Stimulated activated naive CD8-positive, alpha-beta T cell treated with anti-CD3 and anti-CD28 coated beads, Interleukin-15, Interleukin-2, amounts not matched to agents 100 ng/mL and 50 ng/mL, for 24 hours (primary cell): Measurements from ENCODE around the gene HOXD11.

Source experiments
- H3K27ac Mint-ChIP-seq: one replicate; pipeline ENCODE4 v1.8.0; 2021; ENCODE audit warnings: mild to moderate bottlenecking, mixed read lengths
- H3K27me3 Mint-ChIP-seq: one replicate; pipeline ENCODE4 v1.8.0; 2021; ENCODE audit warnings: mixed read lengths
- H3K36me3 Mint-ChIP-seq: one replicate; pipeline ENCODE4 v1.8.0; 2021; ENCODE audit warnings: low read depth, mixed read lengths
- H3K4me1 Mint-ChIP-seq: one replicate; pipeline ENCODE4 v1.8.0; 2021; ENCODE audit warnings: low read depth, mixed read lengths
- H3K4me3 Mint-ChIP-seq: one replicate; pipeline ENCODE4 v1.8.0; 2021; ENCODE audit warnings: mild to moderate bottlenecking, mixed read lengths
- H3K9me3 Mint-ChIP-seq: one replicate; pipeline ENCODE4 v1.8.0; 2021; ENCODE audit warnings: mixed read lengths

Gene HOXD11

GRCh38 chr2:176087330-176088047 lies 19.6 kb upstream of the HOXD11 start:
- no peak overlapping the region for H3K4me3 Mint-ChIP-seq
- H3K9me3 Mint-ChIP-seq, result peaks cover 4% of the 10 kb centered on the region
- peaks cover 93% of the 10 kb centered on the region for H3K27me3 Mint-ChIP-seq

DNA sequence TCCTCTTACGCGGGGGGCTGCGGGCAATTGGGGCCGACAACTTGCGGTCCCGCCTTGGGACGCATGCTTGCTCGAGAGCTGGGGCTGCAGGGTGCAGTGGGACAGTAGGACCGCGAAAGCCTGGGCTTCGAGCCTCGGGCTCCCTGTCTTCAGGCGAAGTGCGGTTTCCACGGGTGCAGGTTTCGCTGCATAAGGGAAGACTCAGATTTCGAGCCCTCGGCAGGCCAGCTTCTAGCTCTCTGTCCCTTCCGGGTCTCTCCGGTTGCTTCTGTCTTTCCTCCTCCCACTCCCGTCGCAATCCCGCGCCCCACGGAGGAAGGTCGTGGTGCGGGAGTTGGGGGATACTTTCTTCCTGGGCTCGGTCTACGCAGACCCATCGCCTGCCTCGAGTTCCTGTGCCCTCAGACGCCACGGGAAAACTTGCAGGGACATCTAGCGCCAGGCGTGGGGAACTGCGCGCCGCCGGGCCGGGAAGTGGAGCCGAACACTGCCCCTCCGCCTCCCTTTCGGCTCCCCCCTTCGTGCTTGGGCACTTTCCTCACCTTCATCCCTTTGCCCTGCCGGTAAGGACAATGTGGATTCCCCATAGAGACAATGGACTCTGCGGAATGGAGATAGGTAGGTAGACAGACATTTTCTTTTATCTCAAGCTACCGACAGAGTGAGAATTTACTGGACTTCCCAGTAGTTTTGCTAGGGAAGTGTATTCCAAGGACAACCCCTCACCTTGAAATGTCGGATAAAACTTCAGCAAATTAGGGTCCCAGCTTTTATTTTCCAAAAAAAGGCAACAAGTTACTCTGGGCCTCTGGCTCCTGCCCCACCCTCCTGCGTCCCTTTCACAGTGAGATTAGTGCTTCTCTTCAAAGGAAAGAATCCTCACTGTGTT lies 18.8 kb upstream of the HOXD11 start:
- H3K4me3 Mint-ChIP-seq, result peak overlapping the region; percentile 57
- peaks cover 4% of the 10 kb centered on the region for H3K9me3 Mint-ChIP-seq
- peaks cover 10% of the 10 kb centered on the region for H3K36me3 Mint-ChIP-seq
- peaks cover 12% of the 10 kb centered on the region for H3K4me1 Mint-ChIP-seq
- peaks cover 87% of the 10 kb centered on the region for H3K27me3 Mint-ChIP-seq
- no peak overlapping the region for H3K27ac Mint-ChIP-seq

More at GRCh38 chr2:176087330-176088047, 19.6 kb upstream of the HOXD11 start:
- H3K4me1 Mint-ChIP-seq, result peaks cover 12% of the 10 kb centered on the region
- H3K27ac Mint-ChIP-seq, result no peak overlapping the region
- H3K36me3 Mint-ChIP-seq, result peaks cover 14% of the 10 kb centered on the region

DNA sequence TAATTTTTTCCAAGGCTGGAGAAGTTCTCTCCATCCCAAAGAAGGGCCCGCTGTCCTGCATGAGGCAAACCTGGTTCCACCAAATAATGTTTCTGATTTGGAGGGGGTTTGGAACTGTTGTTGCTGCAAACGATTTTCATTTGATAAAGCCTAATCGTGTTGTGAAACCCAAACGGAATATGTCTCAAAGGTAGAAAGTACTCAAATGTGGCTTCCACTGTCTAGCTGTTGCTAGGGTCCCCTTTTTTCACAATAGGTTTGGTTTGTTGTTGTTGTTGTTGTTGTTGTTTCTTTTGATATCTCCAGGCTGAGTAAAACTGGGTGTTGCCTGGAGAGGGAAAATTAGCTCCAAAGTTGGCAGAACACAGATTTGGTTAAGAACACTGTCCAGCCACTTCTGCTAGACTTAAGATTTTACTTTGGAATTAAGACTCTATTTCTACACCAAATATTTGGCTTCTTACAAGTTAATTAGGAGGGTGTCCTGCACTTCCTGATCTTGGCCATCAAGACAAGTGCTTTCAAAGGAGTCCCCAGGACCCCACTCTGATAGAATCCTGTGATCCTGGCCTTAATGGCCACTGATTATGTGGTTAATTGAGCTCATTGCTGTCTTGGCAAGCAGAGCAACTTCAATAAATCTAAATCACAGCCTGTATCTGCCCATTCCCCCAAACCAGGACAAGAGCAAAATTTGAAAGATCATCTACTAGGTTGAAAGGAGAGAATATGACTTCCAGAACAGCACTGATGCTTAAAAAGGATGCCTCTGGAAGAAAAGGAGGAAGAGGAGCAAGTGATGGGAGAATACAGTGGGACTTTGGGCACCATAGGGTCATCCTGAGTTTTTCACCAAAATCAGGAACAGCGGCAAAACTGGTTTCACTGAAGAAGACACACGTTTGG lies 17.9 kb upstream of the HOXD11 start:
- no peak overlapping the region for H3K4me3 Mint-ChIP-seq
- peaks cover 4% of the 10 kb centered on the region for H3K9me3 Mint-ChIP-seq
- no peak overlapping the region for H3K27ac Mint-ChIP-seq
- H3K4me1 Mint-ChIP-seq, result peaks cover 19% of the 10 kb centered on the region
- H3K27me3 Mint-ChIP-seq, result peaks cover 87% of the 10 kb centered on the region
- H3K36me3 Mint-ChIP-seq, result peaks cover 10% of the 10 kb centered on the region

DNA sequence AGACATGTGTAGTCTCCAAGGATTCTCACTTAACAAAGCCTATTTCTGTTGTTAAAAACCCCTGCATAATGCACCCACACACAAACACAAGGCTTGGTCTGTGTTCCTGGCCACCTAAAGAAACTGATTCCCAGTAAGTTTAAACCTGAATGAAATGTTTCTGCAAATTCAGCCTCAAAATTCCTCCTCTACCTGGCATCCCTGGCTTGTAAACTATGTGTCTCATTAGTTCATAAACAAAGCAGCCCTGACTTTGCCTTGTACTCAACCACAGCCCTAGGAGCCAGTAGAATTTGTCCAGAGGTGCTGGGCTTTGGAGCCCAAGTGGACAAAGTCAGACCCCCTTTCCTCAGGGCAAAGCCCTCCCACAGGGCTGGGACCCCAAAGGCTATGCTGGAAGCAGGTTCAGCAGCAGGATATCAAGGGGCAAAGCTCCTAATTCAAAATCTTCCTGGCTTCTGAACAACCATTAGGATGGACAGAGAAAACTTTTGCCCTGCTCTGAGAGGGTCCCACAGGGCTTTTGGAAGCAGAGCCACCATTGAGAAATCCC lies 17.2 kb upstream of the HOXD11 start:
- peaks cover 19% of the 10 kb centered on the region for H3K4me1 Mint-ChIP-seq
- peaks cover 4% of the 10 kb centered on the region for H3K36me3 Mint-ChIP-seq
- no peak overlapping the region for H3K4me3 Mint-ChIP-seq
- H3K27ac Mint-ChIP-seq, result no peak overlapping the region
- peaks cover 87% of the 10 kb centered on the region for H3K27me3 Mint-ChIP-seq
- peaks cover 4% of the 10 kb centered on the region for H3K9me3 Mint-ChIP-seq

- Mint-ChIP-seq H3K27ac (no peak overlapping the region), H3K36me3 (peaks cover 4% of the 10 kb centered on the region), H3K4me1 (peaks cover 19% of the 10 kb centered on the region), H3K4me3 (no peak overlapping the region), H3K27me3 (peaks cover 87% of the 10 kb centered on the region), H3K9me3 (peaks cover 4% of the 10 kb centered on the region)
Observed at GRCh38 chr2:176090862-176091261, 16.2 kb upstream of the HOXD11 start.

DNA sequence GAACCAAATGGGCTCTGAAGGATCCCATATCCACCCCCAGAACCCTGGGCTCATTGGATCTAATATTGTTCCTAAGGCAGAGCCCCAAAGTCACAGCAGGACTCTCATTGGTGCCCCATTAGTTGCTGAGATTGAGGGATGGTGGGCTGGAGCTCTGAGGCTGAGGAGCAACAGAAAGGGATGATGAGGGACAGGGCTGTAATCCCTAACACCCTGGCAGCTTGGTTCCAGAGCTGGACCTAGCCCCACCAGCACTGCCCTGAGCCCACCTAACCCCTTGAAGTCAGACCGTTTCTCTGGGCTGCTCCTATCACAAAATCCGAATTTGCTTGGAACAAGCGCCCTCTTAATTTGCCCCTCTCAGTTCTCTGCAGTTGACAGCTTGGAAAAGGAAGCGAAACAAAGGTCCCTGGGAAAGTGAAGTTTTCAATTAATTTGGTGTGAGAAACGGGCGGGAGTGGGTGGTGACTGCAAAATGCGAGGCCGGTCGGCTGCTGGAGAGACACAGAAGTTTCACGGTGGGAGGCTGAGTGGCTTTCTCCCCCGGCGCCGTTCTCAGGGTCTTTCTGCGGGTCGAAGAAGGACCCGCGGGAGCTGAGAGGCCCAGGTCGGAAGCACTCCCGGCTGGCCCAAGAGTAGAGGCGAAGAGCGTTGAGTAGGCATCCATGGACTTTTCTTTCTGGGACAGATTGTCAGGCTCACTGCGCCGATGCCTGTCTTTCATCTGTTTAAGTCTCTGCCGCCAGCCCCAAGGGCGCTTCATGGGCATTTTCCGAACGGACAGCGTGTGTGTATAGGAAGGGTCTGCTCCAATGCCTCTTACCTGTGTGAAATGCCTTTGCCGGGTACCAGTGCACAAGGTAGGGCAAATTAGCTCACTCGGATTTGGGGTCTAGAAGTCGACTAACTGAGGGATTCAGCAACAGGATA lies 15.5 kb upstream of the HOXD11 start:
- Mint-ChIP-seq H3K27ac (peak overlapping the region; percentile 63), H3K36me3 (peaks cover 4% of the 10 kb centered on the region), H3K4me1 (peaks cover 23% of the 10 kb centered on the region), H3K9me3 (peaks cover 4% of the 10 kb centered on the region), H3K27me3 (peaks cover 90% of the 10 kb centered on the region), H3K4me3 (no peak overlapping the region)

GRCh38 chr2:176092270-176093144 lies 14.6 kb upstream of the HOXD11 start, which contains the start of gene HOXD13:
Gene HOXD13 (plus strand): TSS chr2:176092721. CDS start chr2:176092891, 170 bp downstream.
- peaks cover 30% of the 10 kb centered on the region for H3K4me1 Mint-ChIP-seq
- peak within 1 kb of the TSS; percentile 43 for H3K4me3 Mint-ChIP-seq
- peaks cover 4% of the 10 kb centered on the region for H3K36me3 Mint-ChIP-seq
- peaks cover 90% of the 10 kb centered on the region for H3K27me3 Mint-ChIP-seq
- peak within 1 kb of the TSS; percentile 63 for H3K27ac Mint-ChIP-seq
- H3K9me3 Mint-ChIP-seq, result no peaks in the 10 kb centered on the region

DNA sequence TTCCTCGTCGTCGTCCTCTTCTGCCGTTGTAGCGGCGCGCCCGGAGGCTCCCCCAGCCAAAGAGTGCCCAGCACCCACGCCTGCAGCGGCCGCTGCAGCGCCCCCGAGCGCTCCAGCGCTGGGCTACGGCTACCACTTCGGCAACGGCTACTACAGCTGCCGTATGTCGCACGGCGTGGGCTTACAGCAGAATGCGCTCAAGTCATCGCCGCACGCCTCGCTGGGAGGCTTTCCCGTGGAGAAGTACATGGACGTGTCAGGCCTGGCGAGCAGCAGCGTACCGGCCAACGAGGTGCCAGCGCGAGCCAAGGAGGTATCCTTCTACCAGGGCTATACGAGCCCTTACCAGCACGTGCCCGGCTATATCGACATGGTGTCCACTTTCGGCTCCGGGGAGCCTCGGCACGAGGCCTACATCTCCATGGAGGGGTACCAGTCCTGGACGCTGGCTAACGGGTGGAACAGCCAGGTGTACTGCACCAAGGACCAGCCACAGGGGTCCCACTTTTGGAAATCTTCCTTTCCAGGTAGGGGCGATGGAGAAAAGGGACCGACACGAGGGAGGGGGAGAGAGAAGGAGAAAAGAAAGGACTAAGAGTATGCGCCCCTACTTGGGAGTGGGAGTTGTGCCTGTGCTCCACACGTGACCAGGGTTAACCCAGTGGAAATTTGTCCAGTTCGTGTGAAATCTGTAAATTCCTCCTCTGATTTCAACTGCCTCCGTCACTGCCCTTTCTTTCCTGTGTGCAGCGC lies 13.8 kb upstream of the HOXD11 start:
- H3K36me3 Mint-ChIP-seq, result peaks cover 4% of the 10 kb centered on the region
- peaks cover 37% of the 10 kb centered on the region for H3K4me1 Mint-ChIP-seq
- H3K4me3 Mint-ChIP-seq, result peak overlapping the region; percentile 43
- H3K9me3 Mint-ChIP-seq, result no peaks in the 10 kb centered on the region
- H3K27ac Mint-ChIP-seq, result peak overlapping the region; percentile 36
- H3K27me3 Mint-ChIP-seq, result peaks cover 90% of the 10 kb centered on the region

GRCh38 chr2:176093898-176094249 lies 13.2 kb upstream of the HOXD11 start:
- Mint-ChIP-seq H3K4me3 (peak overlapping the region; percentile 32), H3K27me3 (peaks cover 90% of the 10 kb centered on the region), H3K27ac (peak overlapping the region; percentile 36), H3K36me3 (peaks cover 4% of the 10 kb centered on the region), H3K4me1 (peaks cover 37% of the 10 kb centered on the region), H3K9me3 (no peaks in the 10 kb centered on the region)

DNA sequence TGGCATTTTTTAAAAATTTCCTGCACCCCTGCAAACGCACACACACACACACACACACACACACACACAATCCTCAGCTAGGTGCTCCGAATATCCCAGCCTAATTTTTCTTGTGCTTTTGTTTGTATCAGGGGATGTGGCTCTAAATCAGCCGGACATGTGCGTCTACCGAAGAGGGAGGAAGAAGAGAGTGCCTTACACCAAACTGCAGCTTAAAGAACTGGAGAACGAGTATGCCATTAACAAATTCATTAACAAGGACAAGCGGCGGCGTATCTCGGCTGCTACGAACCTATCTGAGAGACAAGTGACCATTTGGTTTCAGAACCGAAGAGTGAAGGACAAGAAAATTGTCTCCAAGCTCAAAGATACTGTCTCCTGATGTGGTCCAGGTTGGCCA lies 12.7 kb upstream of the HOXD11 start:
- peaks cover 37% of the 10 kb centered on the region for H3K4me1 Mint-ChIP-seq
- no peak overlapping the region for H3K4me3 Mint-ChIP-seq
- H3K27me3 Mint-ChIP-seq, result peaks cover 90% of the 10 kb centered on the region
- H3K36me3 Mint-ChIP-seq, result peaks cover 4% of the 10 kb centered on the region
- H3K9me3 Mint-ChIP-seq, result no peaks in the 10 kb centered on the region
- no peak overlapping the region for H3K27ac Mint-ChIP-seq

DNA sequence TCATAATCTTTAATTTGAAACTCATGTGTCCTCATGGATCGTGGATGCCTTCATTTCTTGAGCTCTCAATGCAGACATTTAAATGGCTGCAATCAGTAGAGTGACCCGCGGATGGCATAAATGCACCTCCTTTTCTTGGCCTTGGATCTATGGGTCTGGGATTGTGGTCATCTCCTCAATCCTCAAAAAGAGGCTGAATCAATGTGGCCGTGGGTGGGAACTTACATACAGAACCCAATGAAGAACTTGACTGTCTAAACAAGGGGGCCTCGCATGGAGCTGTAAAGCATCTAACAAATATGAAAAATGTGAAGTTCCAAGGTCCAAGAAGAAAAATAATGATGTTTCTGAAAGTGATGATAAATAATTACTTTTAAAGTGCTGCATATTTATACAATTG lies 11.7 kb upstream of the HOXD11 start:
- Mint-ChIP-seq H3K4me3 (no peak overlapping the region), H3K27me3 (peaks cover 87% of the 10 kb centered on the region), H3K27ac (no peak overlapping the region), H3K36me3 (peaks cover 4% of the 10 kb centered on the region), H3K4me1 (peaks cover 37% of the 10 kb centered on the region), H3K9me3 (no peaks in the 10 kb centered on the region)

DNA sequence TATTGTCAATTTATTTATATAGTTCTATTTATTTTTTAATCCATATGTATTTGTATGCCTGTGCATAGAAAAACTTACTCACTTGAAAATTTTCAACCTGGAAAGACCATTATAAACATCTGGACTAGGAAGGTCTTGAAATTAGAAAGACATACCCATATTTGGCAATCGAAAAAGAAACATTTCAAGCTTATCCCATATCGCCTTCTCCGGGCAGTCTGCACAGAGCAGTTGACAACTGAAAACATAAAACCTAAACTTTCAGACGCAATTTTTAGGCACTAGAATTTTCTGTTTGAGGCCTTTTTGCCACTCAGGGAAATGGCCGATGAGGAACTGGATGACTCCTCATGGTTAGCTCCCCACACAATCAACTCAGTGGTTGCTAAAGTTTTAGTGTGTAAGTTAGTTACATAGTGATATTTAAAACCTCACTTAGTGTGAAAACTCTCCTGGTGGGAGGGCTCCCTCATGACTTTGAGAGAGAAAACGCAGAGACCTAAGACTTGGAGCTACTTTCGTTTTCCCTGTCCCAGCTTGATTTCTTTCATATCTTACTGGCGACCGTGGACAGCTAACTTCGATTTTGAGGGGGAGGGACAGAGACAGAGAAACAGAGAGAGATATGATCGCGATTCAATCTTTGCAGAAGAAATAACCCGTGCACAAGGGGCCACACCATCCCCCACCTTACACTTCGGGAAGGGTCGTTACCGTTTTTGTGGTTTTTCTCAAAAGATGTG lies 10.7 kb upstream of the HOXD11 start:
- Mint-ChIP-seq H3K27ac (no peak overlapping the region), H3K4me1 (peaks cover 37% of the 10 kb centered on the region), H3K9me3 (no peaks in the 10 kb centered on the region), H3K4me3 (peak overlapping the region; percentile 74), H3K36me3 (peaks cover 4% of the 10 kb centered on the region), H3K27me3 (peaks cover 87% of the 10 kb centered on the region)
